ENCODE measurements around the gene TNFAIP3.

The TNFAIP3 gene

GRCh38 chr6:137912813-137913212 is 45.8 kb downstream of the TNFAIP3 start:
- TF ChIP-seq CTCF (IDR thresholded peaks at IDR 0.05; ENCODE audit: low read depth, low read length), result no peak
- no peak overlapping the region for H3K4me3 ChIP-seq (ENCODE audit: low read depth, low read length)
- H3K9me3 ChIP-seq (ENCODE audit: severe bottlenecking), result no peaks in the 10 kb centered on the region
- no peaks in the 10 kb centered on the region for H3K36me3 ChIP-seq
- no peak for DNase-seq
- no peak overlapping the region for H3K27ac ChIP-seq
- no peaks in the 10 kb centered on the region for H3K27me3 ChIP-seq (ENCODE audit: insufficient read depth, low read depth, severe bottlenecking)

DNA sequence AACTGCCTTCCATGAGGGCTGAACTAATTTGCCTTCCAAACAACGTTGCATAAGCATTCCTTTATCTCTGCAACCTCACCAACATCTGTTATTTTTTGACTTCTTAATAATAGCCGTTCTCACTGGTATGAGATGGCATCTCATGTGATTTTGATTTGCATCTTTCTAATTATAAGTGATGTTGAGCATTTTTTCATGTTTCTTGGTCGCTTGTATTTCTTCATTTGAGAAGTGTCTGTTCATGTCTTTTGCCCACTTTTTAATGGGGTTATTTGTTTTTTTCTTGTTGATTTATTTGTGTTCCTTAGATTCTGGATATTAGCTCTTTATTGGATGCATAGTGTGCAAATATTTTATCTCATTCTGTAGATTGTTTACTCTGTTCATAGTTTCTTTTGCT is 46.4 kb downstream of the TNFAIP3 start:
- TF ChIP-seq CTCF (IDR thresholded peaks at IDR 0.05; ENCODE audit: low read depth, low read length), result no peak
- Histone ChIP-seq H3K9me3 (ENCODE audit: severe bottlenecking) (no peaks in the 10 kb centered on the region), H3K27ac (no peak overlapping the region), H3K27me3 (ENCODE audit: insufficient read depth, low read depth, severe bottlenecking) (no peaks in the 10 kb centered on the region), H3K36me3 (no peaks in the 10 kb centered on the region), H3K4me3 (ENCODE audit: low read depth, low read length) (no peak overlapping the region)
- DNase-seq, result no peak

GRCh38 chr6:137913996-137914529 is 47.0 kb downstream of the TNFAIP3 start:
- no peak overlapping the region for H3K27ac ChIP-seq
- no peaks in the 10 kb centered on the region for H3K9me3 ChIP-seq (ENCODE audit: severe bottlenecking)
- H3K4me3 ChIP-seq (ENCODE audit: low read depth, low read length), result no peak overlapping the region
- no peak for DNase-seq
- no peaks in the 10 kb centered on the region for H3K36me3 ChIP-seq
- no peaks in the 10 kb centered on the region for H3K27me3 ChIP-seq (ENCODE audit: insufficient read depth, low read depth, severe bottlenecking)
- TF ChIP-seq CTCF (IDR thresholded peaks at IDR 0.05; ENCODE audit: low read depth, low read length), result no peak

DNA sequence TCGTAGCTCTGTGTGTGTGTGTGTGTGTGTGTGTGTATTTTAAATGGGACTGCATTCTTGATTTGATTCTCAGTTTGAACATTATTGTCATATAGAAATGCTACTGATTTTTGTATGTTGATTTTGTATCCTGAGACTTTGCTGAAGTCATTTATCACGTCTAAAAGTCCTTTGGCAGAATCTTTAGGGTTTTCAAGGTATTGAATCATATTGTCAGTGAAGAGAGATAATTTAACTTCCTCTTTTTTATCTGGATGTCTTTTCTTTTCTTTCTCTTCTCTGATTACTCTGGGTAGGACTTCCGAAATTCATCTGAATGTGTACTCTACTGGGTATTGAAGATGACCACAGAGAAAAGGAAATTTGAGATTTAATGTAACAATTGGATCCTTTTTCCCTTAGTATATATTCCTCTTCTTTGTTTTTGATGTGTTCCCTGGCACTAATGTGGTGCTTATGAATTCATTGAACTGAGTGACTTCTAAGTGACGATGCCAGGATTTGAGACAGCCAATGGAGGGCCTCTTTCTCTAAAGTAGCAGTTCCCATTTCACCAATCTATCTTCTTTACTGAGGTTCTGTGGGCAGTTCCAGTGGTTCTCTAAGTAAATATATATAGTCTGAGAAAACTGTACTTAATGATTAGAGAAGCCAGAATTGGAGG is 47.6 kb downstream of the TNFAIP3 start:
- Histone ChIP-seq H3K9me3 (ENCODE audit: severe bottlenecking) (no peaks in the 10 kb centered on the region), H3K36me3 (no peaks in the 10 kb centered on the region), H3K27ac (no peak overlapping the region), H3K27me3 (ENCODE audit: insufficient read depth, low read depth, severe bottlenecking) (no peaks in the 10 kb centered on the region), H3K4me3 (ENCODE audit: low read depth, low read length) (no peak overlapping the region)
- no peak for TF ChIP-seq CTCF (IDR thresholded peaks at IDR 0.05; ENCODE audit: low read depth, low read length)
- DNase-seq, result no peak

- DNase-seq, result no peak
- TF ChIP-seq CTCF (IDR thresholded peaks at IDR 0.05; ENCODE audit: low read depth, low read length), result no peak
- no peaks in the 10 kb centered on the region for H3K9me3 ChIP-seq (ENCODE audit: severe bottlenecking)
Observed at GRCh38 chr6:137915790-137916189, 48.7 kb downstream of the TNFAIP3 start.

More at GRCh38 chr6:137915790-137916189, 48.7 kb downstream of the TNFAIP3 start:
- Histone ChIP-seq H3K27me3 (ENCODE audit: insufficient read depth, low read depth, severe bottlenecking) (no peaks in the 10 kb centered on the region), H3K4me3 (ENCODE audit: low read depth, low read length) (no peak overlapping the region), H3K27ac (no peak overlapping the region), H3K36me3 (no peaks in the 10 kb centered on the region)
